H1 (cell line): Measurements from ENCODE around the gene SEMA3G. TPM values are rescaled to one million over a fixed set of nuclear protein-coding genes. Genes with fewer than 3 reads are reported as not detected.

Experiments
- BRCA1 ChIP-seq: IDR thresholded peaks from 2 replicates; pipeline ENCODE4 v1.6.1; 2012; ENCODE audit warnings: low read depth, low read length, improper control_type of control experiment
- CBX8 ChIP-seq: fragments of 300-800, 300-1000 bp; sonication (generic); IDR thresholded peaks from 2 replicates; pipeline ENCODE4 v1.7.1; 2016; ENCODE audit warnings: low read depth, low read length, borderline replicate concordance
- KDM5A ChIP-seq: fragments of 200-600 bp; IDR thresholded peaks from 2 replicates; pipeline ENCODE4 v1.7.1; 2012; ENCODE audit warnings: mild to moderate bottlenecking, low read length, inconsistent platforms, mixed read lengths
- SAP30 ChIP-seq: fragments of 300-600 bp; sonication (generic); IDR thresholded peaks from 2 replicates; pipeline ENCODE4 v1.7.1; 2012; ENCODE audit warnings: low read length, moderate library complexity, mild to moderate bottlenecking, inconsistent platforms; ENCODE audit not compliant: insufficient read depth, insufficient replicate concordance
- SIRT6 ChIP-seq: IDR thresholded peaks from one replicate; pipeline ENCODE4 v1.7.1; 2012; ENCODE audit warnings: low read length, inconsistent platforms
- TBP ChIP-seq: IDR thresholded peaks from 2 replicates; pipeline ENCODE4 v1.6.1; 2011; ENCODE audit warnings: low read depth, low read length, improper control_type of control experiment
- ZNF274 ChIP-seq: IDR thresholded peaks from 2 replicates; pipeline ENCODE4 v1.7.0; 2012; ENCODE audit warnings: low read length, borderline replicate concordance; ENCODE audit errors: extremely low read depth
- polyA plus RNA-seq, 7 experiments: library from polyadenylated mRNA; depleted of rRNA in 3 of 7; stranded (reverse) in 5 of 7; unstranded in 2 of 7; fragments of >200 nt in 5 of 7; fragments of 200-250 nt in 2 of 7; gene quantifications; 1 replicate in 5 of 7; 2 replicates in 1 of 7; 4 replicates in 1 of 7; pipeline versions ENCODE4 v1.2.1 to v1.2.3, GENCODE V29; 2011 to 2013; ENCODE audit warnings: missing spikeins in 2 of 7, mixed read lengths in 2 of 7
- total RNA-seq: library from RNA; stranded (reverse); fragmentation: NEBNext Ultra II Directional; extraction: Animal tissue kit (Norgen Biotek cat#: 25700); gene quantifications from 2 replicates; pipeline ENCODE4 v1.2.1, GENCODE V29; 2021
- TF ChIP-seq, protein P1 (sequence below): IDR thresholded peaks from 2 replicates; pipeline ENCODE4 v1.6.1; 2011; ENCODE audit warnings: low read length, improper control_type of control experiment

SEMA3G gene
- total and polyA plus RNA-seq, 2 of the 8 experiments (the other 6 are each of a cell fraction or from before 2014, with no cell fraction given) = 0.95 to 1.5 TPM

DNA sequence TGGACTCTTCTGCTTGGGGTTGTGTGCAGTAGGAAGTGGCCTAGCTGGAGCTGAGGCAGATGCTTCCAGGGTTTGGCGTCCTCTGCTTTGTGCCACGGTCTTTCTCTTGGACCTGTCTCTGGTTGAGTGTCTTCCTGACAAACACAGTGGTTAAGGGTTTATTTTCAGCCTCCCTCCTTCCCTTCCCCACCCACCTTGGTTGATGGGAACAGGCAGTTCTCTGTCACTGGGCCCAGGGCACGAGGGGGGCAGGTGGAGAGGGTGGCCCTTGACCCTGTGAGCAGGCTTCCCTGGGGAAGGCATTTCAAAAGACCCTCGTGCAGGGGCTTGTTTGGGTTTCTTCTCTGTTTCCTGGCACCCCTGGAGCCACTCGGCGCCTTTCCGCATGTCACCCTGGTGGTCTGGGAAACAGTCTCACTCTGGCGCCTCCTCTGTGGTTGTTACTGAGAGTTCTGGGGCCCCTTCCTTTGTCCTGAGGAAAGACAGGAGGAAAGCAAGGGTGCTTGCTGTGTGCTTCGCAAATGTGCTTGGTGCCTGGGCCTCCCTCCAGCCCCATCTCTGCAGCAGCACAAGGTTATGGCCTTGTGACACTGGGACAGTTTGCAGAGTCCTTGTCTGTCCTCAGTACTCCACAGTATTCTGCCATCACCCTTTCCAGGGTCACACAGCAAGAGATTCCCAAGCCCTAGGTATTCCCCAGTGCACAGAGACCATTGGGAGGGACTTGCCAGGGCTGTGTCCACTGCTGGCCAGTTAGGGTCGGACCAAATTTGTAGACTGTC lies 40.0 kb upstream of the SEMA3G start (continued):
- TF ChIP-seq, protein P1, sequence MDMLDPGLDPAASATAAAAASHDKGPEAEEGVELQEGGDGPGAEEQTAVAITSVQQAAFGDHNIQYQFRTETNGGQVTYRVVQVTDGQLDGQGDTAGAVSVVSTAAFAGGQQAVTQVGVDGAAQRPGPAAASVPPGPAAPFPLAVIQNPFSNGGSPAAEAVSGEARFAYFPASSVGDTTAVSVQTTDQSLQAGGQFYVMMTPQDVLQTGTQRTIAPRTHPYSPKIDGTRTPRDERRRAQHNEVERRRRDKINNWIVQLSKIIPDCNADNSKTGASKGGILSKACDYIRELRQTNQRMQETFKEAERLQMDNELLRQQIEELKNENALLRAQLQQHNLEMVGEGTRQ = no peak
- no peak for TF ChIP-seq ZNF274
- TF ChIP-seq BRCA1 = no peak
- TF ChIP-seq SAP30 = no peak
- TF ChIP-seq KDM5A = no peak
- TF ChIP-seq TBP = no peak
- TF ChIP-seq SIRT6 = no peak
- TF ChIP-seq CBX8 = no peak
